Adrenal gland (tissue), 12 donors: ENCODE data around the gene STPG4. TPM values are rescaled to one million over a fixed set of nuclear protein-coding genes. Genes with fewer than 3 reads are reported as not detected.

Source experiments
- DNase-seq, 7 donors: peaks; one replicate each; pipeline ENCODE4 v3.0.0-alpha.2; 2019 to 2020
- H3K27ac ChIP-seq, 5 donors: fragments of 200-600 bp; sonication (generic) in 4 of 5; 1 replicate in 3 of 5; 2 replicates in 2 of 5; pipeline versions ENCODE4 v1.5.1 to v1.8.0; 2016 to 2020; ENCODE audit warnings: mild to moderate bottlenecking in 1 of 5
- H3K27me3 ChIP-seq: fragments of 200-600 bp; 2 replicates; pipeline ENCODE4 v1.8.0; 2021
- H3K36me3 ChIP-seq, 2 donors: fragments of 200-600 bp; replicated peaks in 1 of 2; 1 replicate in 1 of 2; 2 replicates in 1 of 2; pipeline versions ENCODE4 v1.5.1 to v1.8.0; 2018 to 2022
- H3K4me1 ChIP-seq, 2 donors: fragments of 200-600 bp; replicated peaks in 1 of 2; 1 replicate in 1 of 2; 2 replicates in 1 of 2; pipeline versions ENCODE4 v1.5.1 to v1.8.0; 2018 to 2021
- H3K4me3 ChIP-seq, 4 donors: fragments of 200-600 bp; sonication (generic) in 3 of 4; one replicate each; pipeline ENCODE4 v1.5.1; 2016 to 2018
- H3K9me3 ChIP-seq, 3 donors: fragments of 200-600 bp; sonication (generic) in 1 of 3; replicated peaks in 1 of 3; 1 replicate in 2 of 3; 2 replicates in 1 of 3; pipeline versions ENCODE4 v1.5.1 to v1.8.0; 2016 to 2021
- CTCF ChIP-seq, 6 experiments: fragments of 450-650 bp in 4 of 6; fragments of 200-600 bp in 2 of 6; sonication (generic) in 1 of 6; IDR thresholded peaks; 1 replicate in 5 of 6; 2 replicates in 1 of 6; pipeline versions ENCODE4 v1.5.1 to v1.8.0; 2016 to 2021; ENCODE audit warnings: antibody characterized with exemption in 6 of 6, mild to moderate bottlenecking in 2 of 6, moderate library complexity in 1 of 6
- POLR2A ChIP-seq, 2 donors: fragments of 450-650 bp; IDR thresholded peaks; one replicate each; pipeline ENCODE4 v1.6.1; 2017; ENCODE audit warnings: antibody characterized with exemption in 2 of 2, mild to moderate bottlenecking in 2 of 2, moderate library complexity in 1 of 2
- WGBS, 4 donors: extraction: QIAGEN DNeasy Blood & Tissue Kit in 2 of 4; methylation state at CpG; one replicate each; pipeline versions ENCODE4 v1.1.5 to v1.1.7; 2013 to 2017; 5-methylcytosine and 5-hydroxymethylcytosine counted together
- intact Hi-C, 2 donors: fragments of 100-400 bp; cut with DNase I; formaldehyde crosslinking; loops; one replicate each; pipeline versions ENCODE4 v1.14.1 to v1.15.0; 2022 to 2023
- polyA plus RNA-seq, 3 donors: library from polyadenylated mRNA; stranded (reverse); fragments of 200-250 nt in 2 of 3; fragments of 350-450 nt in 1 of 3; fragmentation: Illumina TruSeq in 1 of 3; extraction: RNeasy Lipid Tissue Mini Kit (QIAGEN cat#74804) in 1 of 3; gene quantifications; one replicate each; pipeline ENCODE4 v1.2.3, GENCODE V29; 2013 to 2014
- total RNA-seq, 9 donors: library from RNA; depleted of rRNA in 4 of 9; stranded (reverse); fragments of >200 nt in 4 of 9; fragments of 120-200 nt in 1 of 9; fragmentation: NEBNext Ultra II Directional in 1 of 9; extraction: Animal tissue kit (Norgen Biotek cat#: 25700) in 1 of 9; gene quantifications; one replicate each; pipeline versions ENCODE4 v1.1.0 to v1.2.4, GENCODE V29; 2013 to 2023
- donor health status: healthy with polysubstance abuse.
- donor health status: Bipolar disorder and iron deficiency.
- donor health status: DM: yes; HTN: yes; CAD: no.
- donor health status: DM: no; HTN: no; CAD: no.
- donor health status: DM: no; HTN: no; CAD: no.
- donor health status: DM: yes; HTN: yes; CAD: no.

Gene STPG4
- total and polyA plus RNA-seq, 12 donors, result 0.24 to 0.28 TPM; not detected in 10

GRCh38 chr2:47201224-47201623 lies 46.1 kb upstream of the STPG4 start:
- intact Hi-C loops, result no loop called here
- 81 to 88% (median 86%) methylated on average over 2 of the region's 2 CpGs for WGBS, 4 donors
- DNase-seq, result no peak
- peaks cover 0 to 15% of the 10 kb centered on the region in 2 donors for H3K4me1 ChIP-seq
- H3K4me3 ChIP-seq, result no peak overlapping the region
- no peaks in the 10 kb centered on the region for H3K27me3 ChIP-seq
- TF ChIP-seq CTCF (IDR thresholded peaks at IDR 0.05), result no peak
- no peak for TF ChIP-seq POLR2A (IDR thresholded peaks at IDR 0.05)
- H3K9me3 ChIP-seq, result no peaks in the 10 kb centered on the region
- H3K36me3 ChIP-seq, result no peaks in the 10 kb centered on the region
- no peak overlapping the region for H3K27ac ChIP-seq

GRCh38 chr2:47198985-47199451 lies 43.9 kb upstream of the STPG4 start:
- Histone ChIP-seq H3K4me3 (no peak overlapping the region), H3K4me1 (peaks cover 0 to 3% of the 10 kb centered on the region in 2 donors), H3K27ac (no peak overlapping the region), H3K9me3 (no peaks in the 10 kb centered on the region), H3K36me3 (no peaks in the 10 kb centered on the region), H3K27me3 (no peaks in the 10 kb centered on the region)
- intact Hi-C loops, result no loop called here
- TF ChIP-seq POLR2A (IDR thresholded peaks at IDR 0.05), result no peak
- no peak for TF ChIP-seq CTCF (IDR thresholded peaks at IDR 0.05)
- no peak for DNase-seq
- 82 to 97% (median 91%) methylated on average over 2 to 3 of the region's 3 CpGs for WGBS, 4 donors

GRCh38 chr2:47196499-47196898 lies 41.4 kb upstream of the STPG4 start:
- peaks cover 0 to 10% of the 10 kb centered on the region in 2 donors for H3K4me1 ChIP-seq
- WGBS, 4 donors, result 92 to 96% (median 95%) methylated on average over 1 of the region's 1 CpG
- intact Hi-C loops, result no loop called here
- no peak for TF ChIP-seq CTCF (IDR thresholded peaks at IDR 0.05)
- TF ChIP-seq POLR2A (IDR thresholded peaks at IDR 0.05), result no peak
- no peak for DNase-seq
- H3K27ac ChIP-seq, result no peak overlapping the region
- H3K27me3 ChIP-seq, result no peaks in the 10 kb centered on the region
- no peaks in the 10 kb centered on the region for H3K9me3 ChIP-seq
- no peaks in the 10 kb centered on the region for H3K36me3 ChIP-seq
- no peak overlapping the region for H3K4me3 ChIP-seq

- Histone ChIP-seq H3K4me3 (no peak overlapping the region), H3K9me3 (no peaks in the 10 kb centered on the region), H3K27me3 (no peaks in the 10 kb centered on the region), H3K36me3 (no peaks in the 10 kb centered on the region), H3K4me1 (peaks cover 0 to 11% of the 10 kb centered on the region in 2 donors), H3K27ac (no peak overlapping the region)
- intact Hi-C loops, result no loop called here
- 88 to 100% (median 94%) methylated on average over 2 of the region's 2 CpGs for WGBS, 4 donors
- TF ChIP-seq POLR2A (IDR thresholded peaks at IDR 0.05) (no peak), CTCF (IDR thresholded peaks at IDR 0.05) (no peak)
- DNase-seq, result no peak
Observed at GRCh38 chr2:47196046-47196445, 40.9 kb upstream of the STPG4 start.
